ENCODE measurements around the gene AMDHD2.
A peak's percentile ranks its signal among the peaks of the same experiment; 100 is the strongest.

Gene AMDHD2

DNA sequence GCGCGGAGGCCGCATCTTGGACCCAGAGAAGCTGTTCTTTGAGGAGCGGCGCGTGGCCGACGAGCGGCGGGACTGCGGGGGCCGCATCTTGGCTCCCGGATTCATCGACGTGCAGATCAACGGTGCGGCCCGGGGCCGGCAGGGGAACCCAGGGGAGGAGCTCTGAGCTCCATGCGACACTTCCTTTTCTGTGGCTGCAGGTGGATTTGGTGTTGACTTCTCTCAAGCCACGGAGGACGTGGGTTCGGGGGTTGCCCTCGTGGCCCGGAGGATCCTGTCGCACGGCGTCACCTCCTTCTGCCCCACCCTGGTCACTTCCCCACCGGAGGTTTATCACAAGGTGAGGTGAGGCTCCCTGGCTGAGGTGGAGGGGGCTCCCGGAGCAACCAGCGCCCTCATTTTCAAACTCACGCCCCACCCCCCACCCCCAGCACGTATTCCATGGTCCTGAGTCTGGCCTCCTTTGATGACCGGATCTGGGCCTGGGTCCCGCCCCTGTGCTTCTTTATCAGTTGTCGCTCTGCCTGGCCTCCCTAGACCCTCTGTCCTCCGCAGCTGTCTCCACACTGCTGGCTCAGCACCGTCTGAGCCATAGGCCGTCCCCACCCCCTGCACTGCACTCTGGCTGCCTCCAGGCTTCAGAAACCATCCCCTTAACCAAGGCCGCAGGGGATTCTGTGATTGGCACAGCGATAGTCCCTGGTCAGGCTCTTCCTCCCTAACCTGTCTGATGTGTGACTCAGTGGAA, 787 bp downstream of the AMDHD2 start:
- no peak overlapping the region for H3K27ac ChIP-seq (ENCODE audit: extremely low read depth, low read depth, low read length)
- peak overlapping the region; percentile 68 for H3K4me3 ChIP-seq (ENCODE audit: low read depth, low read length)
- CTCF ChIA-PET: interaction anchor here (0.6 kb wide), 1 partner anchor 18 kb away, joined by 3 read pairs; no protein-coding TSS in a partner anchor
- peaks cover 3% of the 10 kb centered on the region; the same call in 1 of the 2 replicates for H3K4me1 ChIP-seq (ENCODE audit: control insufficient read depth, insufficient read depth, low read length)
- POLR2A ChIA-PET: interaction anchor here (0.6 to 2.6 kb wide), 6 partner anchors 8 to 365 kb away, joined by 3 to 25 read pairs (median 4); partner anchors contain the start of genes CEMP1, TBC1D24, TEDC2 and TRAF7
- no peaks in the 10 kb centered on the region for H3K9me3 ChIP-seq (ENCODE audit: control insufficient read depth, insufficient read depth, low read depth, low read length)
- peaks cover 0 to 69% of the 10 kb centered on the region in 2 experiments; a peak in 2 of 3 replicates for H3K36me3 ChIP-seq (ENCODE audit: control insufficient read depth in 2 of 2, insufficient read depth in 1 of 2, low read length in 2 of 2)
- no peak for TF ChIP-seq ZNF777 (tag by site-specific recombination; IDR thresholded peaks at IDR 0.05; ENCODE audit: borderline replicate concordance)
- TF ChIP-seq ZBTB26 (tag by site-specific recombination; optimal IDR thresholded peaks at IDR 0.05): peak; percentile 33
- TF ChIP-seq, protein P1, sequence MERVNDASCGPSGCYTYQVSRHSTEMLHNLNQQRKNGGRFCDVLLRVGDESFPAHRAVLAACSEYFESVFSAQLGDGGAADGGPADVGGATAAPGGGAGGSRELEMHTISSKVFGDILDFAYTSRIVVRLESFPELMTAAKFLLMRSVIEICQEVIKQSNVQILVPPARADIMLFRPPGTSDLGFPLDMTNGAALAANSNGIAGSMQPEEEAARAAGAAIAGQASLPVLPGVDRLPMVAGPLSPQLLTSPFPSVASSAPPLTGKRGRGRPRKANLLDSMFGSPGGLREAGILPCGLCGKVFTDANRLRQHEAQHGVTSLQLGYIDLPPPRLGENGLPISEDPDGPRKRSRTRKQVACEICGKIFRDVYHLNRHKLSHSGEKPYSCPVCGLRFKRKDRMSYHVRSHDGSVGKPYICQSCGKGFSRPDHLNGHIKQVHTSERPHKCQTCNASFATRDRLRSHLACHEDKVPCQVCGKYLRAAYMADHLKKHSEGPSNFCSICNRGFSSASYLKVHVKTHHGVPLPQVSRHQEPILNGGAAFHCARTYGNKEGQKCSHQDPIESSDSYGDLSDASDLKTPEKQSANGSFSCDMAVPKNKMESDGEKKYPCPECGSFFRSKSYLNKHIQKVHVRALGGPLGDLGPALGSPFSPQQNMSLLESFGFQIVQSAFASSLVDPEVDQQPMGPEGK (tag by site-specific recombination; IDR thresholded peaks at IDR 0.05): 0 out of 2 replicates have a peak, but pooled peaks have one; percentile 12
- no peak for TF ChIP-seq ZNF664 (tag by site-specific recombination; IDR thresholded peaks at IDR 0.05)
- 0 out of 2 replicates have a peak, but pooled peaks have one; percentile 16 for TF ChIP-seq ZFHX2 (tag by site-specific recombination; conservative IDR thresholded peaks at IDR 0.05)
- TF ChIP-seq EGR2 (tag by site-specific recombination; IDR thresholded peaks at IDR 0.05; ENCODE audit: low read depth): peak; percentile 29; the same call in 1 of the 2 replicates
- peak; percentile 45; the same call in 1 of the 2 replicates for TF ChIP-seq ZBTB17 (tag by site-specific recombination; IDR thresholded peaks at IDR 0.05)

DNA sequence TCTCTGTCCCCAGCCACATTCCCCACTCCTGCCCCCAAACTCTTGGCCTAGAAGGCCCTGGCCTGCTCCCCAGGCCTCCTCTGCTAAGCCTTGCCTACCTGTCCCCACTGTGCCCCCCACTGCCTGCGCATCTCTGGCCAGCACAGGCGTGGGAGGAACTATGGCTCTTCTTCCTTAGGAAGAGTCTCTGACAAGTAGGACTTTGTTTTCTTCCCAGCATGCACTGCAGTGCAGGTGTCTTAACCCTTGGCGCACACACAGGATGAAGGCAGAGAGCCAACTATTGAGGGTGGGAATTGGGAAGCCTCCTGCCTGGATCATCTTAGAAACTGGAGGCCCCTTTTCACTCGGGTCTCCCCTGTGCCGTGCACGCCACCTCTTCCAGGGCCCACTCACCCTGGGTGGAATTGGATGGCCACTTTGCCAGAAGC, 3.6 kb downstream of the AMDHD2 start:
- ChIA-PET CTCF (no interaction called here), POLR2A (no interaction called here)
- Histone ChIP-seq H3K4me1 (ENCODE audit: control insufficient read depth, insufficient read depth, low read length) (peaks cover 3% of the 10 kb centered on the region; the same call in 1 of the 2 replicates), H3K27ac (ENCODE audit: extremely low read depth, low read depth, low read length) (no peak overlapping the region), H3K9me3 (ENCODE audit: control insufficient read depth, insufficient read depth, low read depth, low read length) (no peaks in the 10 kb centered on the region), H3K4me3 (ENCODE audit: low read depth, low read length) (no peak overlapping the region), H3K36me3 (ENCODE audit: control insufficient read depth in 2 of 2, insufficient read depth in 1 of 2, low read length in 2 of 2) (peaks cover 0 to 74% of the 10 kb centered on the region in 2 experiments; a peak in 2 of 3 replicates)
- TF ChIP-seq ZNF626 (tag by site-specific recombination; IDR thresholded peaks at IDR 0.05) (no peak), ZNF76 (tag by site-specific recombination; IDR thresholded peaks at IDR 0.05; ENCODE audit: borderline replicate concordance, low read depth) (peak; percentile 19; the same call in 1 of the 2 replicates)

- H3K36me3 ChIP-seq (ENCODE audit: control insufficient read depth in 2 of 2, insufficient read depth in 1 of 2, low read length in 2 of 2): peaks cover 0 to 74% of the 10 kb centered on the region in 2 experiments; a peak in 2 of 3 replicates
- CTCF ChIA-PET: interaction anchor here (0.7 kb wide), 1 partner anchor 8 kb away, joined by 3 read pairs; no protein-coding TSS in a partner anchor
- H3K27ac ChIP-seq (ENCODE audit: extremely low read depth, low read depth, low read length): no peak overlapping the region
- no peak overlapping the region for H3K4me3 ChIP-seq (ENCODE audit: low read depth, low read length)
- POLR2A ChIA-PET: no interaction called here
- peaks cover 1% of the 10 kb centered on the region; the same call in 1 of the 2 replicates for H3K4me1 ChIP-seq (ENCODE audit: control insufficient read depth, insufficient read depth, low read length)
- H3K9me3 ChIP-seq (ENCODE audit: control insufficient read depth, insufficient read depth, low read depth, low read length): no peaks in the 10 kb centered on the region
- TF ChIP-seq ZNF140 (tag by site-specific recombination; IDR thresholded peaks at IDR 0.05) (no peak), HOXC10 (CRISPR knock-in tag; IDR thresholded peaks at IDR 0.05) (no peak), ZEB2 (tag by site-specific recombination; IDR thresholded peaks at IDR 0.05) (no peak), HOXA7 (CRISPR knock-in tag; IDR thresholded peaks at IDR 0.05; ENCODE audit: borderline replicate concordance) (no peak), SALL2 (tag by site-specific recombination; IDR thresholded peaks at IDR 0.05; ENCODE audit: borderline replicate concordance) (no peak), ZNF600 (tag by site-specific recombination; IDR thresholded peaks at IDR 0.05) (no peak), ZNF341 (tag by site-specific recombination; IDR thresholded peaks at IDR 0.05; ENCODE audit: low read depth) (no peak), ZNF112 (tag by site-specific recombination; IDR thresholded peaks at IDR 0.05) (no peak), ZNF416 (tag by site-specific recombination; IDR thresholded peaks at IDR 0.05) (no peak), ZNF133 (tag by site-specific recombination; IDR thresholded peaks at IDR 0.05) (no peak), ZNF830 (tag by site-specific recombination; IDR thresholded peaks at IDR 0.05; ENCODE audit: low read depth) (no peak), ZNF48 (tag by site-specific recombination; IDR thresholded peaks at IDR 0.05) (no peak), ZNF311 (tag by site-specific recombination; IDR thresholded peaks at IDR 0.05; ENCODE audit: borderline replicate concordance) (no peak), ZNF529 (tag by site-specific recombination; IDR thresholded peaks at IDR 0.05; ENCODE audit: insufficient replicate concordance) (no peak), ZBTB17 (tag by site-specific recombination; IDR thresholded peaks at IDR 0.05) (no peak; the same call in 1 of the 2 replicates)
- TF ChIP-seq, protein P2, sequence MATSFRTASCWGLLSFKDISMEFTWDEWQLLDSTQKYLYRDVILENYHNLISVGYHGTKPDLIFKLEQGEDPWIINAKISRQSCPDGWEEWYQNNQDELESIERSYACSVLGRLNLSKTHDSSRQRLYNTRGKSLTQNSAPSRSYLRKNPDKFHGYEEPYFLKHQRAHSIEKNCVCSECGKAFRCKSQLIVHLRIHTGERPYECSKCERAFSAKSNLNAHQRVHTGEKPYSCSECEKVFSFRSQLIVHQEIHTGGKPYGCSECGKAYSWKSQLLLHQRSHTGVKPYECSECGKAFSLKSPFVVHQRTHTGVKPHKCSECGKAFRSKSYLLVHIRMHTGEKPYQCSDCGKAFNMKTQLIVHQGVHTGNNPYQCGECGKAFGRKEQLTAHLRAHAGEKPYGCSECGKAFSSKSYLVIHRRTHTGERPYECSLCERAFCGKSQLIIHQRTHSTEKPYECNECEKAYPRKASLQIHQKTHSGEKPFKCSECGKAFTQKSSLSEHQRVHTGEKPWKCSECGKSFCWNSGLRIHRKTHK (tag by site-specific recombination; IDR thresholded peaks at IDR 0.05): no peak
Observed at GRCh38 chr16:2524339-2524938, 4.3 kb downstream of the AMDHD2 start.
